Heart left ventricle (tissue), 16 donors: Measurements from ENCODE around the gene VKORC1. TPM values are rescaled to one million over a fixed set of nuclear protein-coding genes. Genes with fewer than 3 reads are reported as not detected.

Experiments
- ATAC-seq, 4 donors: fragments of 200-7000 bp; cut with Tn5 transposase; one replicate each; pipeline ENCODE4 v1.9.1; 2020 to 2022; ENCODE audit warnings: moderate library complexity in 4 of 4, mild to moderate bottlenecking in 3 of 4, moderate number of reproducible peaks in 1 of 4
- DNase-seq, 5 donors: peaks; one replicate each; pipeline ENCODE4 v3.0.0-alpha.2; 2020
- H3K27ac ChIP-seq, 12 donors: fragments of 200-600 bp; sonication (generic) in 4 of 12; one replicate each; pipeline versions ENCODE4 v1.5.0 to v1.8.0; 2016 to 2022; ENCODE audit warnings: mild to moderate bottlenecking in 2 of 12
- H3K27me3 ChIP-seq, 9 donors: fragments of 200-600 bp; sonication (generic) in 2 of 9; one replicate each; pipeline versions ENCODE4 v1.5.1 to v1.8.0; 2016 to 2022; ENCODE audit warnings: mild to moderate bottlenecking in 3 of 9
- H3K36me3 ChIP-seq, 9 donors: fragments of 200-600 bp; sonication (generic) in 2 of 9; one replicate each; pipeline versions ENCODE4 v1.5.0 to v1.8.0; 2018 to 2022; ENCODE audit warnings: mild to moderate bottlenecking in 2 of 9
- H3K4me1 ChIP-seq, 12 donors: fragments of 200-600 bp; sonication (generic) in 4 of 12; one replicate each; pipeline versions ENCODE4 v1.5.0 to v1.8.0; 2016 to 2022; ENCODE audit warnings: mild to moderate bottlenecking in 3 of 12
- H3K4me3 ChIP-seq, 12 donors: fragments of 200-600 bp; sonication (generic) in 4 of 12; one replicate each; pipeline versions ENCODE4 v1.5.0 to v1.8.0; 2017 to 2022; ENCODE audit warnings: mild to moderate bottlenecking in 9 of 12, moderate library complexity in 4 of 12
- H3K9me3 ChIP-seq, 12 donors: fragments of 200-600 bp; sonication (generic) in 4 of 12; one replicate each; pipeline versions ENCODE4 v1.5.0 to v1.8.0; 2016 to 2022; ENCODE audit warnings: mild to moderate bottlenecking in 1 of 12
- CTCF ChIP-seq, 12 donors: fragments of 200-600 bp; sonication (generic) in 4 of 12; IDR thresholded peaks; one replicate each; pipeline versions ENCODE4 v1.5.0 to v1.8.0; 2018 to 2022; ENCODE audit warnings: antibody characterized with exemption in 12 of 12, mild to moderate bottlenecking in 5 of 12
- POLR2A ChIP-seq, 2 donors: fragments of 450-650 bp; IDR thresholded peaks; one replicate each; pipeline ENCODE4 v1.6.1; 2017; ENCODE audit warnings: antibody characterized with exemption in 2 of 2, mild to moderate bottlenecking in 2 of 2, moderate library complexity in 2 of 2
- WGBS, 4 donors: extraction: QIAGEN DNeasy Blood & Tissue Kit in 2 of 4; methylation state at CpG; one replicate each; pipeline versions ENCODE4 v1.1.5 to v1.1.7; 2013 to 2018; 5-methylcytosine and 5-hydroxymethylcytosine counted together
- intact Hi-C, 10 donors: fragments of 100-400 bp; cut with DNase I; formaldehyde crosslinking; loops; one replicate each; pipeline versions ENCODE4 v1.11.1 to v1.14.2; 2022
- polyA plus RNA-seq, 2 donors: library from polyadenylated mRNA; stranded (reverse); fragments of 200-250 nt; gene quantifications; one replicate each; pipeline ENCODE4 v1.2.3, GENCODE V29; 2013
- total RNA-seq, 9 donors: library from RNA; depleted of rRNA in 2 of 9; stranded (reverse); fragments of >200 nt in 2 of 9; fragmentation: NEBNext Ultra II Directional in 3 of 9; extraction: Animal tissue kit (Norgen Biotek cat#: 25700) in 3 of 9; gene quantifications; one replicate each; pipeline versions ENCODE4 v1.1.0 to v1.2.4, GENCODE V29; 2016 to 2023
- donor health status: ischemic (EF 13 %, LVEDD 7.1; RV severe dilation, severe dysfunction).
- donor health status: healthy with polysubstance abuse.
- donor health status: DM: no; HTN: yes; CAD: no.
- donor health status: DM: no; HTN: no; CAD: no.
- donor health status: ischemic (EF 25% LVEDD 6.9; RV normal size, moderate dysfunction).
- donor health status: ischemic (EF 25% LVEDD 5.7; RV mildly dilated, moderate dysfunction).
- donor health status: healthy.
- donor health status: DM: yes; HTN: yes; CAD: no.
- donor health status: ischemic (EF 35%, LVEDD 5.7; RV mildly dilated, moderate dysfunction).
- donor health status: nonischemic (EF 11% LVEDD 7.7; RV severe dilation, severe dysfunction).
- donor health status: DM: yes; HTN: yes; CAD: no.
- donor health status: PGD.
- donor health status: ischemic (EF 29% LVEDD 5.4; RV normal size, mild dysfunction).
- donor health status: nonischemic (EF 23%, LVEDD 6.1; RV moderate dilation, normal function).

Gene VKORC1
- total and polyA plus RNA-seq, 11 donors: 25.9 to 134 (median 42.0) TPM

GRCh38 chr16:31078597-31079341 is 15.8 kb downstream of the VKORC1 start:
- ATAC-seq: no peak
- no peak for DNase-seq
- H3K4me3 ChIP-seq: no peak overlapping the region
- TF ChIP-seq CTCF (IDR thresholded peaks at IDR 0.05) (no peak), POLR2A (IDR thresholded peaks at IDR 0.05) (no peak)
- H3K4me1 ChIP-seq: peaks cover 0 to 37% (median 13%) of the 10 kb centered on the region in 12 donors
- intact Hi-C loops: loop anchor here in 5 of 10 donors (10.0 kb wide), 6 partner anchors 94 to 376 kb away; partner anchors contain the start of genes ARMC5 (in 1 of the 5), FUS (in 1 of the 5), HSD3B7 (in 1 of the 5) and SETD1A (in 1 of the 5)
- H3K9me3 ChIP-seq: no peaks in the 10 kb centered on the region
- no peaks in the 10 kb centered on the region for H3K27me3 ChIP-seq
- H3K27ac ChIP-seq: no peak overlapping the region
- peaks cover 0 to 78% (median 68%) of the 10 kb centered on the region in 9 donors for H3K36me3 ChIP-seq
- whole genome bisulfite sequencing, 4 donors: 87 to 96% (median 93%) methylated on average over 15 of the region's 15 CpGs

- Histone ChIP-seq H3K36me3 (peaks cover 0 to 69% (median 63%) of the 10 kb centered on the region in 9 donors), H3K4me1 (peaks cover 0 to 37% (median 15%) of the 10 kb centered on the region in 12 donors), H3K27ac (no peak overlapping the region), H3K9me3 (no peaks in the 10 kb centered on the region), H3K27me3 (no peaks in the 10 kb centered on the region), H3K4me3 (no peak overlapping the region)
- 92 to 93% (median 92%) methylated on average over 24 to 30 of the region's 30 CpGs for WGBS, 4 donors
- DNase-seq (no peak), ATAC-seq (no peak)
- intact Hi-C loops: loop anchor here in 5 of 10 donors (10.0 kb wide), 6 partner anchors 93 to 377 kb away; partner anchors contain the start of genes ARMC5 (in 1 of the 5), FUS (in 1 of the 5), HSD3B7 (in 1 of the 5) and SETD1A (in 1 of the 5)
- TF ChIP-seq CTCF (IDR thresholded peaks at IDR 0.05) (no peak), POLR2A (IDR thresholded peaks at IDR 0.05) (no peak)
Observed at GRCh38 chr16:31077592-31078396, 16.8 kb downstream of the VKORC1 start.

GRCh38 chr16:31077024-31077423 is 17.6 kb downstream of the VKORC1 start:
- H3K9me3 ChIP-seq: no peaks in the 10 kb centered on the region
- 90 to 99% (median 96%) methylated on average over 12 to 13 of the region's 13 CpGs for WGBS, 4 donors
- peaks cover 2 to 38% (median 20%) of the 10 kb centered on the region in 12 donors for H3K4me1 ChIP-seq
- intact Hi-C loops: loop anchor here in 5 of 10 donors (10.0 kb wide), 6 partner anchors 92 to 378 kb away; partner anchors contain the start of genes ARMC5 (in 1 of the 5), FUS (in 1 of the 5), HSD3B7 (in 1 of the 5) and SETD1A (in 1 of the 5)
- DNase-seq (peak in 1 of 5 donors; percentile 12), ATAC-seq (no peak)
- H3K27me3 ChIP-seq: no peaks in the 10 kb centered on the region
- H3K4me3 ChIP-seq: no peak overlapping the region
- no peak overlapping the region for H3K27ac ChIP-seq
- TF ChIP-seq CTCF (IDR thresholded peaks at IDR 0.05) (no peak), POLR2A (IDR thresholded peaks at IDR 0.05) (no peak)
- H3K36me3 ChIP-seq: peaks cover 0 to 62% (median 55%) of the 10 kb centered on the region in 9 donors
